H54 (cell line): ENCODE measurements around the gene STXBP5L.
"Not testable (repeated sequence)": the region's sequence is repeated elsewhere in the genome, so short reads cannot be mapped to it uniquely, and the experiment has no call there.

Source experiments
- DNase-seq: peaks from one replicate; pipeline ENCODE4 v3.0.0; 2011; ENCODE audit warnings: low spot score, mixed read lengths; ENCODE audit not compliant: insufficient read length
- FAIRE-seq: peaks from 3 replicates; lab custom pipeline; 2011; peaks lifted over from hg19 to GRCh38; lab: Jason Lieb, UNC
- POLR2A ChIP-seq: IDR thresholded peaks from 2 replicates; pipeline ENCODE4 v1.6.1; 2011; ENCODE audit warnings: low read depth, mild to moderate bottlenecking, low read length

Gene STXBP5L

GRCh38 chr3:120908030-120908794, at the start of gene STXBP5L:
Gene STXBP5L (plus strand): TSS chr3:120908205. CDS start chr3:120909579, 1,374 bp downstream.
- DNase-seq (peak; percentile 4), FAIRE-seq (no peak)
- TF ChIP-seq POLR2A: no peak

GRCh38 chr3:120858521-120858920, 49.5 kb upstream of the STXBP5L start:
- no peak for FAIRE-seq
- no peak for TF ChIP-seq POLR2A
- no peak for DNase-seq

- no peak for DNase-seq
- no peak for TF ChIP-seq POLR2A
- no peak for FAIRE-seq
Observed at GRCh38 chr3:120864541-120864940, 43.5 kb upstream of the STXBP5L start.

GRCh38 chr3:120875507-120875906, 32.5 kb upstream of the STXBP5L start:
- no peak for TF ChIP-seq POLR2A
- FAIRE-seq: no peak

GRCh38 chr3:120875989-120876388, 32.0 kb upstream of the STXBP5L start:
- no peak for DNase-seq
- FAIRE-seq: no peak
- no peak for TF ChIP-seq POLR2A

More at GRCh38 chr3:120875507-120875906, 32.5 kb upstream of the STXBP5L start:
- no peak for DNase-seq

GRCh38 chr3:120879411-120879810, 28.6 kb upstream of the STXBP5L start:
- FAIRE-seq (no peak), DNase-seq (no peak)
- no peak for TF ChIP-seq POLR2A

GRCh38 chr3:120892921-120893320, 15.1 kb upstream of the STXBP5L start:
- no peak for DNase-seq
- no peak for TF ChIP-seq POLR2A
- no peak for FAIRE-seq

- DNase-seq: no peak
- FAIRE-seq: peak; percentile 15
- no peak for TF ChIP-seq POLR2A
Observed at GRCh38 chr3:120894316-120895057, 13.5 kb upstream of the STXBP5L start.

GRCh38 chr3:120901716-120902115, 6.3 kb upstream of the STXBP5L start:
- DNase-seq, FAIRE-seq: not testable (repeated sequence)

- TF ChIP-seq POLR2A: no peak
- FAIRE-seq: no peak
- no peak for DNase-seq
Observed at GRCh38 chr3:120903221-120903620, 4.8 kb upstream of the STXBP5L start.

- DNase-seq (no peak), FAIRE-seq (no peak)
- no peak for TF ChIP-seq POLR2A
Observed at GRCh38 chr3:120907659-120908029, 361 bp upstream of the STXBP5L start.

- FAIRE-seq: no peak
- no peak for DNase-seq
- no peak for TF ChIP-seq POLR2A
Observed at GRCh38 chr3:120908795-120909601, 993 bp downstream of the STXBP5L start.

- no peak for TF ChIP-seq POLR2A
- no peak for FAIRE-seq
Observed at GRCh38 chr3:120909602-120909878, 1.5 kb downstream of the STXBP5L start.

GRCh38 chr3:120926146-120926545, 18.1 kb downstream of the STXBP5L start:
- no peak for DNase-seq
- TF ChIP-seq POLR2A: no peak
- FAIRE-seq: no peak

More at GRCh38 chr3:120909602-120909878, 1.5 kb downstream of the STXBP5L start:
- no peak for DNase-seq
